ENCODE results near the gene TUFT1.
A peak's percentile ranks its signal among the peaks of the same experiment; 100 is the strongest.

The TUFT1 gene, protein sequence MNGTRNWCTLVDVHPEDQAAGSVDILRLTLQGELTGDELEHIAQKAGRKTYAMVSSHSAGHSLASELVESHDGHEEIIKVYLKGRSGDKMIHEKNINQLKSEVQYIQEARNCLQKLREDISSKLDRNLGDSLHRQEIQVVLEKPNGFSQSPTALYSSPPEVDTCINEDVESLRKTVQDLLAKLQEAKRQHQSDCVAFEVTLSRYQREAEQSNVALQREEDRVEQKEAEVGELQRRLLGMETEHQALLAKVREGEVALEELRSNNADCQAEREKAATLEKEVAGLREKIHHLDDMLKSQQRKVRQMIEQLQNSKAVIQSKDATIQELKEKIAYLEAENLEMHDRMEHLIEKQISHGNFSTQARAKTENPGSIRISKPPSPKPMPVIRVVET

DNA sequence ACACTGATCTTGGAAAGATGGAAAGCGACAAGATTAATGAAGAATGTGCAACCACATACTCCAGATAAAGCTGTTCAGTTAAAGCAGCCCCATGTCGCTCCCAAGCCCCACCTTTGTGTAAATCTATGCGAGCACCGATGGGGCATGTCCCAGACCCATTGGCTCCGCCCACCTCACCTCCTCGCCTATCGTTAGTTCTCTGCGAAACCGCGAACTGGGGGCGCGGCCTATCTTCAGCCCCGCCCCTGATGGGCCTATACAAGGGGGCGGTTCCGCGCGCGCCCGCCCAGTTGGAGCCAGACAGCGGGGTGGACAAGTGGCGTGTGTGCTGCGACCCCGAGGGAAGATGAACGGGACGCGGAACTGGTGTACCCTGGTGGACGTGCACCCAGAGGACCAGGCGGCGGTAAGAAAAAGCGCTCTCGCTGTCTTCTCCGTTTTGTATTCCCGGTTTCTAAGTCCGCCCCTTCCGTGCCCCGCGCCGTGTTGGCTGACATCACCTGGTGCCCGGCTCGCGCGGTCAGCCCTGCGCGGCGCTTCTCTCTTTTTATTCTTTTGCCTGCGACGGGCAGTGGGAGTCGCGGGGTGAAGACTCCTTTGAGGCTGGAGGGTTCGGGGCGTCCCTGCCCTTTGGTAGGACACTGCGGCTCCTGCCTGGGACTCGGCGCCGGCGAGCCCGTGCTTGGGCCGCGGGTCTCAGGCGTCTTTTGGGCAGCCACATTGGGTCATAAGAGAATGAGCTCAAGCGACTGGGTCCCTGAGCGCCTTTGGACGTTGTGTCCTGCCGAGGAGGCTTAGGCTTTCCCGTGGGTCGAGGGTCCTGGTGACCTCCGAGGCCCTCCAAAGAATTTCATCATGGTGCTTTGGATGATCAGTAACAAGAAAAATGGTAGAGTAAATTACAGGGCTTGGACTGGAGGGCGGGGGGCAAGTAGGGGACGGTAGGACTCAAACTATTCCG, at the start of gene TUFT1:
Gene TUFT1 (plus strand): TSS at position 289 of the 961 bp plus-strand sequence. CDS start 58 bp downstream, at position 347.
- H3K27ac ChIP-seq = peak within 1 kb of the TSS; percentile 96
- TF ChIP-seq, protein P1, sequence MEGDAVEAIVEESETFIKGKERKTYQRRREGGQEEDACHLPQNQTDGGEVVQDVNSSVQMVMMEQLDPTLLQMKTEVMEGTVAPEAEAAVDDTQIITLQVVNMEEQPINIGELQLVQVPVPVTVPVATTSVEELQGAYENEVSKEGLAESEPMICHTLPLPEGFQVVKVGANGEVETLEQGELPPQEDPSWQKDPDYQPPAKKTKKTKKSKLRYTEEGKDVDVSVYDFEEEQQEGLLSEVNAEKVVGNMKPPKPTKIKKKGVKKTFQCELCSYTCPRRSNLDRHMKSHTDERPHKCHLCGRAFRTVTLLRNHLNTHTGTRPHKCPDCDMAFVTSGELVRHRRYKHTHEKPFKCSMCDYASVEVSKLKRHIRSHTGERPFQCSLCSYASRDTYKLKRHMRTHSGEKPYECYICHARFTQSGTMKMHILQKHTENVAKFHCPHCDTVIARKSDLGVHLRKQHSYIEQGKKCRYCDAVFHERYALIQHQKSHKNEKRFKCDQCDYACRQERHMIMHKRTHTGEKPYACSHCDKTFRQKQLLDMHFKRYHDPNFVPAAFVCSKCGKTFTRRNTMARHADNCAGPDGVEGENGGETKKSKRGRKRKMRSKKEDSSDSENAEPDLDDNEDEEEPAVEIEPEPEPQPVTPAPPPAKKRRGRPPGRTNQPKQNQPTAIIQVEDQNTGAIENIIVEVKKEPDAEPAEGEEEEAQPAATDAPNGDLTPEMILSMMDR (conservative IDR thresholded peaks at IDR 0.05) = no peak

DNA sequence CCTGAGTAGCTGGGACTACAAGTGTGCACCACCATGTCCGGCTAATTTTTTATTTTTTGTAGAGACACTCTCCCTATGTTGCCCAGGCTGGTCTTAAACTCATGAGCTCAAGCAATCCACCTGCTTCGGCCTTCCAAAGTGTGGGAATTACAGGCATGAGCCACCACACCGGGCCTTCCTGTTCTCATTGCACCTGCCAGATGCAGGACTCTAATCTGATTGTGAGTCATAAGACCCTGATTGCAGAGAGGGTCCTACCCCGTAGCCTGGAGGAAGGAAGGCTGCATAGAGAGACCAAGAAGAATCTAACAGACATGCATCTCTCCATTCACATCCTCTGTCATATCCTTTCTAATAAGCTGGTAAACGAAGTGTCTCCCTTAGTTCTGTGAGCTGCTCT, 48.5 kb upstream of the TUFT1 start:
- TF ChIP-seq, protein P1 (conservative IDR thresholded peaks at IDR 0.05) = no peak
- H3K27ac ChIP-seq = peak overlapping the region; percentile 10; the same call in 1 of the 2 replicates

DNA sequence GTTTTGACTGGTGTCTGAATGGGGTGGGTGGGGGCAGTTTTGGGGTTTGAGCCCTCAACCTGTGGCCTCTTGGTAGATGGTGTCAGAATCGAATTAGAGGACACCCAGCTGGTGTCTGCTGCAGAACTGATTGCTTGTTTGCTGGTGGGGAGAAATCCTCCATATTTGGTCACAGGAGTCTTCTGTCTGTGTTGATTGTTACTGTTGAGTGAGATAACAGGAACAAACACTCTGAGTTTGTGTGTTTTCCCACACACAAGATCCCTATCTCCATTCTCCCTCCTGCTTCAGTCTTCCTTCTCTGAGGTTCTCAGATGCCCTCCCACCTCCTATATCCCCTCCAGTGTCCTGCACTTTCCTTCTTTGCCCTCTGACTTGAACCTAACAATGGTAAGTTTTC, 48.0 kb upstream of the TUFT1 start:
- TF ChIP-seq, protein P1 (conservative IDR thresholded peaks at IDR 0.05) = no peak
- H3K27ac ChIP-seq = peak overlapping the region; percentile 10; the same call in 1 of the 2 replicates

DNA sequence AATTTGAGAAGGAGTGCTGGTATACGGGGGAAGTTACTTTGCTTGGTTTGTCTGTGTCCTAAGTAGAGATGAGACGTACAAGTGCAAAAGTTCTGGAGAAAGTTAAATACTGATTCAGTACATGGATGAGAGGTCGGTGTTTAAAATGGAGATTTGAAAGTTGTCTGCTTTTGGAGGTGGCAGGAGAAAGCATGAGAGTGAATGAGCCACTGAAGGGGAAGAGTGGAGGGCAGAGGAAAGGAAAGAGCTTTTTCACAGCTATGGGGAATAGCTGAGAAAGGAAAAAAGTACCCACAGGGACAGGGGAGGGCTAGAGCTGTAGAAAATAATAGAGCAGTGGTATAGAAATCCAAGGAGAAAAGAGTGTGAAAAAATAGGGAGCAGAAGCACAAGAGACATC, 47.1 kb upstream of the TUFT1 start:
- TF ChIP-seq, protein P1 (conservative IDR thresholded peaks at IDR 0.05) = no peak
- no peak overlapping the region for H3K27ac ChIP-seq

DNA sequence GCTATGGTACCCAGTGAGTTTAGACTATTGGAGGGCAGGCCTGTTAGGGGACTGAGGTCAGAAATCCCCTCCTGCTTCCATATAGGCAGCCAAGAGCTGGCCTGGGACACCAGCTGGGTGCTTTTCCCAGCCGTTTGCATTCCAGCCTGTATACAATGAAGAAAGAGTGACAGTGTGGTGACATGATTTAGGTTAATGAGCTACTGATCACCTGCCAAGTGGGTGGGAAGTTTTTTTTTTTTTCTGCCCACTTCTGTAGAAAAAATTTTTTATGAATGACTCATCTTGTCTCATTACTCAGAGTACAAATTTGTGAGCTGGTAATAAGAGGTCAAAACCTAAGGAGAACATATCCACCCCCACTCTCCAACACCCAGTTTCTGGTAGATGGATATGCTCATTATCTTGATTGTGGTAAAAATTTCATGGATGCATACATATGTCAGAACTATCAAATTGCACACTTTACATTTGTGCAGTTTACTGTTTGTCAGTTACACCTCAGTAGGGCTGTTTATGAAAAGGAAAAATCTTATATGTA, 45.3 kb upstream of the TUFT1 start:
- H3K27ac ChIP-seq = no peak overlapping the region
- TF ChIP-seq, protein P1 (conservative IDR thresholded peaks at IDR 0.05) = no peak

DNA sequence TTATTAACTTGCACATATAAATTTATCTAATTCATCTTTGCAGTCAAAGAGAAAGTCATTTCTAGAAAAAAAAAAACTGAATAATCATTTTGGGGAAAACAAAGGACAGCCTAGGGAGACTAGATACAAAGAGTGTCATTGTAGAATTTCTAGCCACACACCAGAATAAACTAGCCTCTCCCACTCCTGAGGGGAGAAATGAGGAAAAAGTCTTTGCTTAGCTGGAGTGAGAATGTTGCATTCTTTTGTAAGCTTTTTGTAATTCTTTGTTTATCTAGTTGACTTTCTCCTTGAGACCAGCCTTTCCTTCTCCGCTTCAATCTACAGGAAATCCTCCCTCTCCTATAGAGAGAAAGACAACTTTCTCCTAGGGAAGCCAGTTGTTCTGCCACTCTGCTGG, 44.8 kb upstream of the TUFT1 start:
- TF ChIP-seq, protein P1 (conservative IDR thresholded peaks at IDR 0.05) = no peak
- no peak overlapping the region for H3K27ac ChIP-seq

DNA sequence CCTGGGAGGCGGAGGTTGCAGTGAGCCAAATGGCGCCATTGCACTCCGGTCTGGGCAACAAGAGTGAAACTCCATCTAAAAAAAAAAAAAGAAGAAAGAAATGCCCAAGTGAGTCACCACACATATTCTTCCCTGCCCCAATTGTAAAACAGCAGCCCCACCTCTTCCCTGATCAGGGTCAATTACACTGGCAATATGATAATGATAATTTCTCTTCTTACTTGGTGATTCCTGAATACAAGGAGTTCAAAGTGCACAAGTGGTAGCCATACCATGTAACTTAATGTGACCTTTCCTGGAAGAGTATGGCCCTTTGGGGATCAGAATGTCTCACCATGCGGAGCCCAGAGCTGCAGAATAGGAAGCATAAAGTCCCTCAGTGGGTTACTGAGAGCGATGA, 40.7 kb upstream of the TUFT1 start:
- TF ChIP-seq, protein P1 (conservative IDR thresholded peaks at IDR 0.05) = no peak
- H3K27ac ChIP-seq = no peak overlapping the region
